ENCODE data around the gene UBASH3B. TPM values are rescaled to one million over a fixed set of nuclear protein-coding genes. Genes with fewer than 3 reads are reported as not detected.

UBASH3B gene
- total RNA-seq, 1 experiment from 2014 or later, result 10.3 TPM

DNA sequence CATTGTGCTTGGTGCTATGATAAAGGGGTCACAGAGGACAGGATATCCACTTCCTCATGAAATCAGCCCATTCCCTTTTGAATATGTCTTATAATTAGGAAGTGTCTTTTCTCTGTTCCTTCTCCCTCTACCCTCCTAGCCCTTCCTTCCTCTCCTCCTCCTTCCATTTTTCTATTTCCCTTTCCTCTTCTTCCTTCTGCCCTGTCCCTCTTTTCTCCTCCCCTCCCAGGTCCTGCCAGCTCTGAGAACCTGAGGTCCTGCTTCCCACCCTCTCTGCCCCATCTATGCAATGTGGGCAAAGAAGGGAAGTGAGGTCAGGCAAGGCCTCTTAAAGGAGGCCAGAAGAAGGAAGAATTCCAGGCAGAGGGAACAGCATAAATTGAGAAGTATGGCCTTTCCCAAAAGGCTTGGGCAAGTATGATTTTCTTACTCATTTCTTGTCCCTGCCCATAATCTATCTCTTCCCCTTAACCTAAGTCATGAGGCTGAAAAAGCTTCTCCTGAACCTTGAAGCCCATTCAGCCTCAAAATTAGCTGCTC, 7.7 kb upstream of the UBASH3B start:
- Mint-ChIP-seq H3K4me1 (ENCODE audit: insufficient read depth, unreplicated experiment) (peaks cover 14% of the 10 kb centered on the region), H3K9me3 (ENCODE audit: unreplicated experiment) (no peaks in the 10 kb centered on the region), H3K36me3 (ENCODE audit: insufficient read depth, unreplicated experiment) (no peaks in the 10 kb centered on the region), H3K4me3 (ENCODE audit: unreplicated experiment) (no peak overlapping the region), H3K27me3 (ENCODE audit: insufficient read depth, unreplicated experiment) (no peaks in the 10 kb centered on the region), H3K27ac (ENCODE audit: low read depth, unreplicated experiment) (no peak overlapping the region)
- POLR2A ChIA-PET, result interaction anchor here (1.1 to 1.7 kb wide), 2 partner anchors 8 to 21 kb away, joined by 5 read pairs; partner anchors contain the start of gene UBASH3B
- no peak for DNase-seq (ENCODE audit: unreplicated experiment)
- CTCF ChIA-PET, result interaction anchor here (0.6 to 1.6 kb wide), 4 partner anchors 132 to 216 kb away, joined by 3 to 5 read pairs (median 4); no protein-coding TSS in a partner anchor
- TF ChIP-seq, protein P1, sequence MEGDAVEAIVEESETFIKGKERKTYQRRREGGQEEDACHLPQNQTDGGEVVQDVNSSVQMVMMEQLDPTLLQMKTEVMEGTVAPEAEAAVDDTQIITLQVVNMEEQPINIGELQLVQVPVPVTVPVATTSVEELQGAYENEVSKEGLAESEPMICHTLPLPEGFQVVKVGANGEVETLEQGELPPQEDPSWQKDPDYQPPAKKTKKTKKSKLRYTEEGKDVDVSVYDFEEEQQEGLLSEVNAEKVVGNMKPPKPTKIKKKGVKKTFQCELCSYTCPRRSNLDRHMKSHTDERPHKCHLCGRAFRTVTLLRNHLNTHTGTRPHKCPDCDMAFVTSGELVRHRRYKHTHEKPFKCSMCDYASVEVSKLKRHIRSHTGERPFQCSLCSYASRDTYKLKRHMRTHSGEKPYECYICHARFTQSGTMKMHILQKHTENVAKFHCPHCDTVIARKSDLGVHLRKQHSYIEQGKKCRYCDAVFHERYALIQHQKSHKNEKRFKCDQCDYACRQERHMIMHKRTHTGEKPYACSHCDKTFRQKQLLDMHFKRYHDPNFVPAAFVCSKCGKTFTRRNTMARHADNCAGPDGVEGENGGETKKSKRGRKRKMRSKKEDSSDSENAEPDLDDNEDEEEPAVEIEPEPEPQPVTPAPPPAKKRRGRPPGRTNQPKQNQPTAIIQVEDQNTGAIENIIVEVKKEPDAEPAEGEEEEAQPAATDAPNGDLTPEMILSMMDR (IDR thresholded peaks at IDR 0.05; ENCODE audit: unreplicated experiment), result no peak
- no TSS peak for BruUV-seq (replicated peaks)
- intact Hi-C loops (cut with micrococcal nuclease), result no loop called here

DNA sequence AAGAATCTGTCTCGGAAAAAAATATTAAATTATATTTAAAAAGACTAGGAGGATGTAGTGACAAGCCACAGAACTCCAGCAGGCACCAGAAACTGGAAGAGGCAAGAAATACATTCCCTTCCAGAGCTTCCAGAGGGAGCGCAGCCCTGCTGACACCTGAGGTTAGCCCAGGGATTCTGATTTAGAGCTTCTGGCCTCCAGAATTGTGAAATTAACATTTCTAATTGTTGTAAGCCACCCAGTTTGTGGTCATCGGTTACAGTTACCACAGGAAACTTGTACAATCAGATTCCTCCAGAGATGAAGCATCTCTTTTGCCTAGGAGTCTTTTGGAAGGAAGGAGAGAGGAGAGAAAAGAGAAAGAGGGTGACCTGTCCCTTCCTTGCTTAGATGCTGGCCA, 6.4 kb upstream of the UBASH3B start:
- TF ChIP-seq, protein P1 (IDR thresholded peaks at IDR 0.05; ENCODE audit: unreplicated experiment), result no peak
- no peaks in the 10 kb centered on the region for H3K27me3 Mint-ChIP-seq (ENCODE audit: insufficient read depth, unreplicated experiment)
- H3K4me1 Mint-ChIP-seq (ENCODE audit: insufficient read depth, unreplicated experiment), result peaks cover 12% of the 10 kb centered on the region
- ChIA-PET CTCF (interaction anchor here (0.6 kb wide), 2 partner anchors 227 to 612 kb away, joined by 3 read pairs; no protein-coding TSS in a partner anchor), POLR2A (no interaction called here)
- intact Hi-C loops (cut with micrococcal nuclease), result no loop called here
- no peaks in the 10 kb centered on the region for H3K9me3 Mint-ChIP-seq (ENCODE audit: unreplicated experiment)
- no peak for DNase-seq (ENCODE audit: unreplicated experiment)
- no peaks in the 10 kb centered on the region for H3K36me3 Mint-ChIP-seq (ENCODE audit: insufficient read depth, unreplicated experiment)
- no peak overlapping the region for H3K27ac Mint-ChIP-seq (ENCODE audit: low read depth, unreplicated experiment)
- no TSS peak for BruUV-seq (replicated peaks)
- no peak overlapping the region for H3K4me3 Mint-ChIP-seq (ENCODE audit: unreplicated experiment)

DNA sequence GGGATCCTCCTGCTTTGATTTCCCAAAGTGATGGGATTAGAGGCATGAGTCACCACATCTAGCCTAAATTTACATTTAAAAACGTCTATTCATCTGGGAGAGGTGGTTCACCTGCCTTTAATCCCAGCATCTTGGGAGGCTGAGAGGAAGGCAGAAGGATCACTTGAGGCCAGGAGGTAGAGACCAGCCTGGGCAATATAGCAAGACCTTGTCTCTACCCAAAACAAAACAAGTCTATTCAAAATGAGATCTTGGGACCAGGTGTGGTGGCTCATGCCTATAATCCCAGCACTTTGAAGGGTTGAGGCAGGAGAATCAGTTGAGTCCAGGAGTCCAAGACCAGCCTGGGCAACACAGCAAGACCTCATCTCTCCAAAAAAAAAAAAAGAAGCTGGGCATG, 4.9 kb upstream of the UBASH3B start:
- POLR2A ChIA-PET, result no interaction called here
- H3K4me1 Mint-ChIP-seq (ENCODE audit: insufficient read depth, unreplicated experiment), result peaks cover 12% of the 10 kb centered on the region
- no peaks in the 10 kb centered on the region for H3K27me3 Mint-ChIP-seq (ENCODE audit: insufficient read depth, unreplicated experiment)
- no TSS peak for BruUV-seq (replicated peaks)
- intact Hi-C loops (cut with micrococcal nuclease), result no loop called here
- H3K9me3 Mint-ChIP-seq (ENCODE audit: unreplicated experiment), result no peaks in the 10 kb centered on the region
- H3K27ac Mint-ChIP-seq (ENCODE audit: low read depth, unreplicated experiment), result no peak overlapping the region
- H3K4me3 Mint-ChIP-seq (ENCODE audit: unreplicated experiment), result no peak overlapping the region
- CTCF ChIA-PET, result interaction anchor here (1.8 kb wide), 1 partner anchor 996 kb away, joined by 6 read pairs; no protein-coding TSS in a partner anchor
- H3K36me3 Mint-ChIP-seq (ENCODE audit: insufficient read depth, unreplicated experiment), result no peaks in the 10 kb centered on the region
- no peak for DNase-seq (ENCODE audit: unreplicated experiment)
- TF ChIP-seq, protein P1 (IDR thresholded peaks at IDR 0.05; ENCODE audit: unreplicated experiment), result no peak

DNA sequence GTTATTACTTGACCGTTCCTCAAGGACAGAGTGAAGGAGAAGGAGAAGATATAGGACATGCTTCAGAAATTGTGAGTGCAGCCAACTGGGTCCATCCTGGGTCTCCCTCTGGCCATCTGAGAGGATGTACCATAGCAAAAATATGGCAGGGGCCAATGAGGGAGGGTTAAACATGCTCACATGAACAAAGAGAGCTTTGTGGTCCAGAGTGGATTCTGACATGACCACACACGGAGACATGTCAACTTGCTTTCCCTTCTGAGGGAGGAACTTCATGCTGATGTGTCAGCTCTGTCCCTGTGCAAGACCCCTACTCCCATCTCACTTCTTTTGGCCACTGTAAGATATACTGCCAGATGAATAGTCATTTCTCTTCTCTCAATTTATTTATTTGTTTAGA, 3.0 kb upstream of the UBASH3B start:
- no peaks in the 10 kb centered on the region for H3K27me3 Mint-ChIP-seq (ENCODE audit: insufficient read depth, unreplicated experiment)
- no TSS peak for BruUV-seq (replicated peaks)
- TF ChIP-seq, protein P1 (IDR thresholded peaks at IDR 0.05; ENCODE audit: unreplicated experiment), result no peak
- no peaks in the 10 kb centered on the region for H3K36me3 Mint-ChIP-seq (ENCODE audit: insufficient read depth, unreplicated experiment)
- H3K9me3 Mint-ChIP-seq (ENCODE audit: unreplicated experiment), result no peaks in the 10 kb centered on the region
- intact Hi-C loops (cut with micrococcal nuclease), result no loop called here
- no peak for DNase-seq (ENCODE audit: unreplicated experiment)
- H3K27ac Mint-ChIP-seq (ENCODE audit: low read depth, unreplicated experiment), result no peak overlapping the region
- H3K4me3 Mint-ChIP-seq (ENCODE audit: unreplicated experiment), result no peak overlapping the region
- CTCF ChIA-PET, result interaction anchor here (0.7 to 1.8 kb wide), 5 partner anchors 20 to 998 kb away, joined by 3 to 6 read pairs (median 4); no protein-coding TSS in a partner anchor
- peaks cover under 1% of the 10 kb centered on the region for H3K4me1 Mint-ChIP-seq (ENCODE audit: insufficient read depth, unreplicated experiment)
- POLR2A ChIA-PET, result no interaction called here
